Measurements from ENCODE around the gene HCN2. TPM values are rescaled to one million over a fixed set of nuclear protein-coding genes. Genes with fewer than 3 reads are reported as not detected.
A peak's percentile ranks its signal among the peaks of the same experiment; 100 is the strongest.

The HCN2 gene
- total and polyA plus RNA-seq, 2 of the 8 experiments (the other 6 are each of a cell fraction or from before 2014, with no cell fraction given) = 1.0 to 4.0 TPM

DNA sequence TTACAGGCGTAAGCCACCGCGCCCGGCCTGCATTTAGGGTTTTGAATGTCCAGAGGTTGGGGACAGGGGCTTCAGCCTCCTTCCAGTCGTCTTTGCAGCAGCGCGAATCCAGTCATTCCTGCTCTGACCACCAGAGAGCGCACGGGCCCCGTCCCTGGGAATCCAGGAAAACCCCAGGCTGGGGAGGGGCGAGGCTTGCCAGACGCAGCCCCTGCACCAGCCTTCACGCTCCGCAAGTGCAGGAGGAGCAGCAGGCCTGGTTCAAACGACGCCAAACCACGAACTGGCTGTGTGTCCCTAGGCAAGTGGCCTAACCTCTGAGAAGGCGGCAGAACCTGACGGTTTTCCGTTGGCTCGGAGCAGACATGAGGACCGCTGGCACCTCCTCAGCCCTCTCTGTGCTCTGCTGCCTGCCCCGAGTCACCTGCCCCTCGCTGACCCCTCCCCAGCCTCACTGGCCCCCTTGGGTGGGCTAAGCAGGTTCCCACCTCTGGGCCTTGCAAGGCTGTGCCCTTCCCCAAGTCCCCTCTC, 75.3 kb downstream of the HCN2 start:
- 21% methylated on average over 24 of the region's 24 CpGs; no CpG with 5 or more reads in 1 of the 2 experiments for WGBS, 2 experiments (ENCODE audit: extremely low coverage in 1 of 2, insufficient coverage in 1 of 2, insufficient read length in 1 of 2, insufficient replicate concordance in 2 of 2, low coverage in 1 of 2, low lambda C conversion rate in 2 of 2, missing lambda C conversion rate in 1 of 2)
- H4K20me1 ChIP-seq (replicated peaks in 1 of 2; ENCODE audit: control insufficient read depth in 1 of 2, insufficient read depth in 2 of 2, low read length in 2 of 2) = peaks cover 17 to 18% of the 10 kb centered on the region in 2 experiments
- H3K27me3 ChIP-seq (replicated peaks in 1 of 4; ENCODE audit: control insufficient read depth in 3 of 4, extremely low read depth in 1 of 4, insufficient read depth in 3 of 4, low read length in 3 of 4) = peaks cover 0 to 6% (median 2%) of the 10 kb centered on the region in 4 experiments; a peak in 1 of 7 replicates
- no peak overlapping the region for H3K27ac ChIP-seq (ENCODE audit: low read depth, low read length)
- H4K8ac ChIP-seq (ENCODE audit: extremely low read depth, insufficient read depth, low read length) = no peak overlapping the region
- DNase-seq (ENCODE audit: low read depth in 1 of 2, low spot score in 2 of 2) = peak; percentile 66 to 98
- peaks cover 0 to 12% (median 6%) of the 10 kb centered on the region in 4 experiments; a peak in 5 of 7 replicates for H3K4me1 ChIP-seq (replicated peaks in 1 of 4; ENCODE audit: control insufficient read depth in 3 of 4, insufficient read depth in 4 of 4, low read length in 3 of 4)
- no peak overlapping the region for H2BK5ac ChIP-seq (ENCODE audit: low read depth, low read length)
- H2AFZ ChIP-seq (ENCODE audit: low read length) = peak overlapping the region; percentile 27; the same call in 1 of the 2 replicates
- no peak overlapping the region for H3K18ac ChIP-seq (ENCODE audit: extremely low read depth, low read length)
- no peak overlapping the region for H2AK5ac ChIP-seq (ENCODE audit: low read depth, low read length)
- no peak overlapping the region for H3K9ac ChIP-seq (replicated peaks in 1 of 4; ENCODE audit: extremely low read depth in 1 of 4, low read depth in 3 of 4, low read length in 3 of 4)
- peak overlapping the region; percentile 2 for H4K5ac ChIP-seq (ENCODE audit: insufficient read length, low read depth, low read length)
- peak overlapping the region in 1 of 2 experiments; percentile 54; a peak in 2 of 4 replicates for H3K4me2 ChIP-seq (ENCODE audit: insufficient read depth in 1 of 2, low read depth in 2 of 2, low read length in 2 of 2)
- H3K79me1 ChIP-seq (ENCODE audit: low read depth, low read length) = no peaks in the 10 kb centered on the region
- no peak overlapping the region; the same call in 1 of the 2 replicates for H2BK20ac ChIP-seq (ENCODE audit: low read length)
- no peak overlapping the region for H3K4me3 ChIP-seq (ENCODE audit: extremely low read depth in 1 of 4, insufficient read depth in 2 of 4, low read depth in 3 of 4, low read length in 4 of 4)
- peaks cover 28 to 29% of the 10 kb centered on the region in 2 experiments for H3K79me2 ChIP-seq (ENCODE audit: control insufficient read depth in 1 of 2, insufficient read depth in 2 of 2, low read length in 2 of 2)
- H3K14ac ChIP-seq (ENCODE audit: insufficient read length) = no peak overlapping the region
- peaks cover 5 to 6% of the 10 kb centered on the region in 2 experiments; a peak in 2 of 4 replicates for H3K9me3 ChIP-seq (ENCODE audit: insufficient read depth in 2 of 2, low read depth in 1 of 2, low read length in 1 of 2)
- H3K23me2 ChIP-seq (ENCODE audit: low read depth, low read length) = peaks cover 3% of the 10 kb centered on the region; the same call in 1 of the 2 replicates
- POLR2A ChIA-PET (ENCODE audit: partially characterized antibody) = no interaction called here
- no peak overlapping the region for H2BK15ac ChIP-seq (ENCODE audit: low read length)
- H3K4ac ChIP-seq (replicated peaks; ENCODE audit: insufficient read length, low read depth, low read length) = no peak overlapping the region
- CTCF ChIA-PET (ENCODE audit: partially characterized antibody) = interaction anchor here (0.7 to 1.6 kb wide), 3 partner anchors 67 to 72 kb away, joined by 3 to 6 read pairs (median 6); no protein-coding TSS in a partner anchor
- no peak for FAIRE-seq
- H2BK120ac ChIP-seq (replicated peaks; ENCODE audit: low read depth, low read length) = no peak overlapping the region
- H3K56ac ChIP-seq (replicated peaks; ENCODE audit: insufficient read length, low read depth, low read length) = no peak overlapping the region
- H3K23ac ChIP-seq (ENCODE audit: insufficient read length) = no peak overlapping the region
- no peak overlapping the region for H2BK12ac ChIP-seq (ENCODE audit: low read depth, low read length)
- peak overlapping the region; percentile 88 for H4K91ac ChIP-seq (replicated peaks; ENCODE audit: insufficient read length, low read length)
- H3K36me3 ChIP-seq (ENCODE audit: control insufficient read depth in 2 of 4, insufficient read depth in 4 of 4, low read length in 3 of 4) = no peaks in the 10 kb centered on the region
- TF ChIP-seq SP2 (IDR thresholded peaks at IDR 0.05; ENCODE audit: low read length) (no peak), FOSL1 (IDR thresholded peaks at IDR 0.05; ENCODE audit: insufficient read depth, low read depth, low read length) (no peak), NRF1 (IDR thresholded peaks at IDR 0.05; ENCODE audit: low read depth, low read length) (no peak), POU5F1 (IDR thresholded peaks at IDR 0.05; ENCODE audit: low read depth, low read length) (no peak), YY1 (IDR thresholded peaks at IDR 0.05; ENCODE audit: low read depth, low read length) (0 out of 2 replicates have a peak, but pooled peaks have one; percentile 8), TAF7 (optimal IDR thresholded peaks at IDR 0.05; ENCODE audit: borderline replicate concordance, low read depth, low read length) (no peak), CTBP2 (IDR thresholded peaks at IDR 0.05; ENCODE audit: borderline replicate concordance, insufficient read depth, insufficient read length, low read length) (no peak), HDAC6 (IDR thresholded peaks at IDR 0.05; ENCODE audit: low read depth, low read length) (no peak), SP1 (IDR thresholded peaks at IDR 0.05; ENCODE audit: low read depth, low read length) (no peak), TCF12 (IDR thresholded peaks at IDR 0.05; ENCODE audit: low read depth, low read length) (no peak)
- TF ChIP-seq, protein P1, sequence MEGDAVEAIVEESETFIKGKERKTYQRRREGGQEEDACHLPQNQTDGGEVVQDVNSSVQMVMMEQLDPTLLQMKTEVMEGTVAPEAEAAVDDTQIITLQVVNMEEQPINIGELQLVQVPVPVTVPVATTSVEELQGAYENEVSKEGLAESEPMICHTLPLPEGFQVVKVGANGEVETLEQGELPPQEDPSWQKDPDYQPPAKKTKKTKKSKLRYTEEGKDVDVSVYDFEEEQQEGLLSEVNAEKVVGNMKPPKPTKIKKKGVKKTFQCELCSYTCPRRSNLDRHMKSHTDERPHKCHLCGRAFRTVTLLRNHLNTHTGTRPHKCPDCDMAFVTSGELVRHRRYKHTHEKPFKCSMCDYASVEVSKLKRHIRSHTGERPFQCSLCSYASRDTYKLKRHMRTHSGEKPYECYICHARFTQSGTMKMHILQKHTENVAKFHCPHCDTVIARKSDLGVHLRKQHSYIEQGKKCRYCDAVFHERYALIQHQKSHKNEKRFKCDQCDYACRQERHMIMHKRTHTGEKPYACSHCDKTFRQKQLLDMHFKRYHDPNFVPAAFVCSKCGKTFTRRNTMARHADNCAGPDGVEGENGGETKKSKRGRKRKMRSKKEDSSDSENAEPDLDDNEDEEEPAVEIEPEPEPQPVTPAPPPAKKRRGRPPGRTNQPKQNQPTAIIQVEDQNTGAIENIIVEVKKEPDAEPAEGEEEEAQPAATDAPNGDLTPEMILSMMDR (IDR thresholded peaks at IDR 0.05; ENCODE audit: control extremely low read depth in 1 of 3, insufficient read depth in 1 of 3, low read depth in 1 of 3, low read length in 3 of 3) = peak; percentile 93 to 98 (median 97)
